AG10803 (cell line): ENCODE measurements around the gene KIF5A.

ENCODE experiments used
- DNase-seq: peaks from one replicate; pipeline ENCODE4 v3.0.0; 2010; ENCODE audit warnings: low read depth
- H3K4me3 ChIP-seq: 2 replicates; pipeline ENCODE4 v1.5.1; 2011; ENCODE audit warnings: mild to moderate bottlenecking, low read length, control low read depth
- CTCF ChIP-seq: conservative IDR thresholded peaks from 2 replicates; pipeline ENCODE4 v1.5.1; 2011; ENCODE audit warnings: mild to moderate bottlenecking, low read length, control low read depth, inconsistent platforms

The KIF5A gene

GRCh38 chr12:57518176-57518919 is 31.5 kb upstream of the KIF5A start:
- peak overlapping the region; percentile 100 for H3K4me3 ChIP-seq
- no peak for TF ChIP-seq CTCF
- peak; percentile 47 for DNase-seq

- peak; percentile 68 for DNase-seq
- TF ChIP-seq CTCF = no peak
These were observed 30.7 kb upstream of the KIF5A start for GRCh38 chr12:57518920-57519795.

GRCh38 chr12:57519796-57520052 is 30.1 kb upstream of the KIF5A start:
- H3K4me3 ChIP-seq = peak overlapping the region; percentile 100
- no peak for DNase-seq
- TF ChIP-seq CTCF = no peak

More at GRCh38 chr12:57518920-57519795, 30.7 kb upstream of the KIF5A start:
- peak overlapping the region; percentile 100 for H3K4me3 ChIP-seq

GRCh38 chr12:57520053-57520818 is 29.6 kb upstream of the KIF5A start, which contains the start of gene DDIT3:
TSS of gene DDIT3 (minus strand) at chr12:57520514. CDS start at chr12:57517406, 3,108 bp downstream.
- peak; percentile 99 for DNase-seq
- TF ChIP-seq CTCF = no peak
- H3K4me3 ChIP-seq = peak within 1 kb of the TSS; percentile 100

- peak; percentile 52 for DNase-seq
- TF ChIP-seq CTCF = no peak
- peak overlapping the region; percentile 61 for H3K4me3 ChIP-seq
These were observed 28.3 kb upstream of the KIF5A start for GRCh38 chr12:57521525-57522010.

- DNase-seq = peak; percentile 97
- no peak for TF ChIP-seq CTCF
- H3K4me3 ChIP-seq = peak within 1 kb of the TSS; percentile 89
These were observed 27.6 kb upstream of the KIF5A start, which contains the start of gene MBD6 for GRCh38 chr12:57522011-57522886. TSS of gene MBD6 (plus strand) at chr12:57522824. CDS start at chr12:57524304, 1,480 bp downstream.
